NT2/D1 (cell line): ENCODE results near the gene POLR3F.

Source experiments
- DNase-seq: peaks from one replicate; pipeline ENCODE4 v3.0.0-alpha.2; 2011; ENCODE audit warnings: low read depth, low spot score
- H3K27me3 ChIP-seq: 2 replicates; pipeline ENCODE4 v1.6.0; 2011; ENCODE audit warnings: mild to moderate bottlenecking; ENCODE audit not compliant: insufficient read length, insufficient read depth
- H3K36me3 ChIP-seq: 2 replicates; pipeline ENCODE4 v1.6.1; 2011; ENCODE audit warnings: mild to moderate bottlenecking, low read length, mixed read lengths; ENCODE audit not compliant: insufficient read depth, insufficient read length
- H3K4me1 ChIP-seq: 2 replicates; pipeline ENCODE4 v1.5.1; 2011; ENCODE audit not compliant: insufficient read depth, insufficient read length
- H3K4me3 ChIP-seq: 2 replicates; pipeline ENCODE4 v1.5.1; 2011; ENCODE audit warnings: low read depth; ENCODE audit not compliant: insufficient read length
- H3K9ac ChIP-seq: 2 replicates; pipeline ENCODE4 v1.6.0; 2011; ENCODE audit warnings: low read depth; ENCODE audit not compliant: insufficient read length
- H3K9me3 ChIP-seq: 2 replicates; pipeline ENCODE4 v1.5.1; 2011; ENCODE audit warnings: mild to moderate bottlenecking, low read length; ENCODE audit not compliant: insufficient read depth
- SUZ12 ChIP-seq: IDR thresholded peaks from 2 replicates; pipeline ENCODE4 v1.6.1; 2011; ENCODE audit not compliant: insufficient read length, insufficient read depth; ENCODE audit errors: extremely low read depth
- YY1 ChIP-seq: IDR thresholded peaks from 2 replicates; pipeline ENCODE4 v1.6.1; 2011; ENCODE audit not compliant: insufficient read length, insufficient read depth
- ZNF274 ChIP-seq: IDR thresholded peaks from 2 replicates; pipeline ENCODE4 v1.6.1; 2011; ENCODE audit warnings: mild to moderate bottlenecking, low read depth, low read length

POLR3F gene

DNA sequence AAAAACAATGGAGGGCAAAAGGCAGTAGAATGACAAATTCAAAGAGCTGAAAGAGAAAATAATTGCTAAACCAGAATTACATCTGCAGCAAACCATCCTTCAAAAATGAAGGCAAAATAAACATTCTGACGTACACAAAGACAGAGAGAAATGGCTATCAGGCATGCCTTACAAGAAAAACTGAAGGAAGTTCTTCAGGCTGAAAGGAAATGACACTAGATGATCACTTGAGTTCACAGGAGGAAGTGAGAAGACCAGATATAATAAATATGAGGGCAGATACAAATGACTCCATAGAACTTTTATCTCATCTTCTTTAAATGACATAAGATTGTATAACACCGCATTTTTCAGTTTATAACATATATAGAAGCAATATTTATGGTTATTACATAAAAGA, 30.3 kb upstream of the POLR3F start:
- H3K36me3 ChIP-seq, result no peaks in the 10 kb centered on the region
- H3K4me3 ChIP-seq, result no peak overlapping the region
- TF ChIP-seq YY1 (no peak), SUZ12 (no peak), ZNF274 (no peak)
- H3K4me1 ChIP-seq, result no peaks in the 10 kb centered on the region
- H3K27me3 ChIP-seq, result no peaks in the 10 kb centered on the region
- no peak for DNase-seq
- H3K9me3 ChIP-seq, result no peaks in the 10 kb centered on the region
- H3K9ac ChIP-seq, result no peak overlapping the region

DNA sequence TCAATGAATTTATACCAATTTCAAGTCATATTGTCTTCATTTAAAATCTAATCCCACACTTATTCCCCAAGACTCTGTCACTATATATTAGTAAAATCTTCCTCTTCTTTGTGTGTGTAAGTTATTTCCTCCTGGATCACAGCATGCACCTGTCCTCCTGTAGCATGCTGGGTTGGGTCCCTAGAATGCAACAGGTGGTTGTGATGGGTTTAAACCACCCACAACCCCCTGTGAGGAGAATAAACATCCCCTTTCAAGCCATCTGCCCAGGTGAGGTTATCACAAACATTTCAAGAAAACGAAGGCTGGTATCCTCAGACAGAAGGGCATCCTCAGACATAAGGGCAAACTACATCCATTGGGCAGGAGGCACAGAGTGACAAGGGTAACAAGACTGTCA, 26.8 kb upstream of the POLR3F start:
- H3K9me3 ChIP-seq, result no peaks in the 10 kb centered on the region
- TF ChIP-seq YY1 (no peak), ZNF274 (no peak)
- no peaks in the 10 kb centered on the region for H3K27me3 ChIP-seq
- no peaks in the 10 kb centered on the region for H3K36me3 ChIP-seq
- H3K4me1 ChIP-seq, result no peaks in the 10 kb centered on the region
- no peak overlapping the region for H3K9ac ChIP-seq
- DNase-seq, result no peak
- no peak overlapping the region for H3K4me3 ChIP-seq

DNA sequence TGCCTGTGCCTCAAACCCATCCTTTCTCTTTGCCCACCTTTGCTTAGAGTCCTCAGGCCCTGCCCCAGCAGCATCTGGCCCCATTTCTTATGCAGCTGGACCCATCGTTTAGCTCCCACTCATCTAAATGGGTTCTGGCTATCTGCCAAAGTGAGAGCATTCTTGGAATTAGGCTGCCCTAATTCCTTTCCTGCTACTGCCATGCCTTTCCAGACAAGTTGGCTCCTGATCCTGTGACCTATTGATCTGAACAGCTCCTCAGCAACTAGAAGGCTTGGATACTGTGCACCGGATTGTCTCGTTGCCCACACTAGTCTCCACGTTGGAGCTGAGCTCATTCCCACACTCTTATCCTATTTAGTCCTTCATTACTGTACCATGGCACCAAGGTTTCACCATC, 23.3 kb upstream of the POLR3F start:
- TF ChIP-seq ZNF274 (no peak), SUZ12 (no peak), YY1 (no peak)
- Histone ChIP-seq H3K9ac (no peak overlapping the region), H3K4me1 (no peaks in the 10 kb centered on the region), H3K4me3 (no peak overlapping the region), H3K9me3 (no peaks in the 10 kb centered on the region), H3K36me3 (no peaks in the 10 kb centered on the region), H3K27me3 (no peaks in the 10 kb centered on the region)
- no peak for DNase-seq

DNA sequence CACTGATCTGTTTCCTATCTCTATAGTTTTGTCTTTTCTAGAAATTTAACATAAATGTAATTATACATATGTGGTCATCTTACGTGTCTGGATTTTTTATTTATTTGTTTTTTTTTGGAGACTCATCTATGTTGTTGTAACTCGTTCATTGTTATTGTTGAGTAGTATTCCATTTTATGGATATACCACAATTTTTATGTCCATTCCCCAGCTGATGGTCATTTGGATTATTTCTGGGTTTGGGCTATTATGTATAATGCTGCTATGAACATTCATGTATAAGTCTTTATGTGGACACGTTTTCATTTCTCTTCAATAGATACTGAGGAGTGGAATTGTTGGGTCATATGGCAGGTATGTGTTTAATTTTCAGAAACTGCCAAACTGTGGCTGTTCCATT, 10.6 kb upstream of the POLR3F start:
- H3K9me3 ChIP-seq, result no peaks in the 10 kb centered on the region
- no peak overlapping the region for H3K9ac ChIP-seq

DNA sequence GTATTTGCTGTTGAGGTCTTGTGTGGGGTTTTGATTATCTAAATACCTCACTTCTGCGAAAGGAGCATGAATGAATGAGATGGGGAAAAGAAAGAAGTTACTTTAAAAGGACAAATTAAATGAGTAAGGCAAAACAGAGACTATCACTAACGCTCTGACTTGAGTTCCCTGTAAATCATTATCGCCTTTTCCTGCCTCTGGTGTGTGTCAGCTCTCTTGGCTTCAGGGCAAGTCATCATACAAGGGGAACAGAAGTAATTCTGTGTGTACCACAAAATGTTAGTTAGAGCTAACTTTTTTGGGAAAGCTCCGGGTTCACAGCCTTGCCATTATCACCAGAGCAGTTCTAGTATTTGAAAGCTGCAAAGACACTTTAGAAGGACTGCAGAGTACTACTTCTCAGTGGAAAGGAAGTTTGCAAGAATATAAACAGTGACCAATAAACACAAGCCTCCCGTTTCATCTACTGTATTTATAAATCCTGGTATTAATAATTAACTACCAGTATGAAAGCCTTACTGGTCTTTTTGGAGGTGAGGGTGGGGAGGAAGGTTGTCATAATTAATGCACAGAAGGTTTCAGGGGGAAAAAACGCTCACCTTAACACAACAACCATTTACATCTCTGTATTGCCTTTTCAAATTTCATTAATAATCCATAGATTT, 1.5 kb upstream of the POLR3F start:
- peak overlapping the region; percentile 64 for H3K9ac ChIP-seq
- H3K36me3 ChIP-seq, result peaks cover 18% of the 10 kb centered on the region
- DNase-seq, result no peak
- TF ChIP-seq SUZ12, result no peak
- TF ChIP-seq ZNF274, result no peak
- TF ChIP-seq YY1, result no peak
- no peaks in the 10 kb centered on the region for H3K4me1 ChIP-seq
- no peaks in the 10 kb centered on the region for H3K9me3 ChIP-seq
- no peak overlapping the region for H3K4me3 ChIP-seq
- H3K27me3 ChIP-seq, result no peaks in the 10 kb centered on the region

More for the DNA sequence above, 10.6 kb upstream of the POLR3F start:
- TF ChIP-seq ZNF274 (no peak), YY1 (no peak), SUZ12 (no peak)
- DNase-seq, result no peak
- Histone ChIP-seq H3K27me3 (no peaks in the 10 kb centered on the region), H3K36me3 (no peaks in the 10 kb centered on the region), H3K4me3 (no peak overlapping the region), H3K4me1 (no peaks in the 10 kb centered on the region)

DNA sequence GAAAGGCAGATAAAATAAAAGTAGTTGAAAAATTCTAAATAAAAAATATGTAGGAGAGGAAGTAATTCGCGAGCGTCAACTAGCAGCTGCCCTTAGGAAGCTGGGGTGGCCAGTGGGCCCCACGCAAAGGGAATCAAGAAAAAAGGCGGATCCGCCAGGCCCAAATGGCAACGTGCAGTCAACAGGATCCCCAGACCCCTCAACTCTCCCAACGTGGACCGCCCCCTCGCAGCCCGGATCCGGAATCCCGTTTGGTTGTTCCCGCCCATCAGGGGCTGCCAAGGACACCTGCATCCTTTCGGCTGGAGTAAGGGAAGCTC, 656 bp upstream of the POLR3F start:
- H3K36me3 ChIP-seq, result peaks cover 26% of the 10 kb centered on the region
- no peak for DNase-seq
- TF ChIP-seq ZNF274, result no peak
- TF ChIP-seq SUZ12, result no peak
- TF ChIP-seq YY1, result no peak
- no peaks in the 10 kb centered on the region for H3K4me1 ChIP-seq
- H3K9me3 ChIP-seq, result no peaks in the 10 kb centered on the region
- peak overlapping the region; percentile 89 for H3K4me3 ChIP-seq
- H3K9ac ChIP-seq, result peak overlapping the region; percentile 64
- H3K27me3 ChIP-seq, result no peaks in the 10 kb centered on the region

DNA sequence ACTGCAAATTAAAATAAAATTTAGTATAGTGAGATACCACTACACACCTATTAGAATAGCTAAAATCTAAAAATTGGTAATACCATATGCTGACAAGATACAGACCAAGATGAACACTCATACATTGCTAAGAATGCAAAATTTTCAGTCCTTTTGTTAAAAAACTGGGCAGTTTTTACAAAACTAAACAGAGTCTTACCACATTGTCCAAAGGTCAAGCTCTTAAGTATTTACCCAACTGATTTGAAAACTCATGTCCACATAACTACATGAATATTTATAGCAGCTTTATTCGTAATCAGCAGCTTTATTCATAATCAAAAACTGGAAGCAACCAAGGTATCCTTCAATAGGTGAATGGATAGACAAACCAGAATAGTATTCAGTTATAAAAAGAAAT, 10.0 kb downstream of the POLR3F start:
- Histone ChIP-seq H3K27me3 (no peaks in the 10 kb centered on the region), H3K36me3 (peaks cover 61% of the 10 kb centered on the region)
- no peak for DNase-seq

More for the DNA sequence above, 10.0 kb downstream of the POLR3F start:
- H3K4me1 ChIP-seq, result no peaks in the 10 kb centered on the region
- H3K9ac ChIP-seq, result no peak overlapping the region
- H3K9me3 ChIP-seq, result no peaks in the 10 kb centered on the region
- no peak overlapping the region for H3K4me3 ChIP-seq
- TF ChIP-seq SUZ12 (no peak), ZNF274 (no peak), YY1 (no peak)
